Suprapubic skin (tissue), 4 donors: Measurements from ENCODE around the gene IP6K2. TPM values are rescaled to one million over a fixed set of nuclear protein-coding genes. Genes with fewer than 3 reads are reported as not detected.

Experiments
- DNase-seq, 2 donors: peaks; one replicate each; pipeline ENCODE4 v3.0.0-alpha.2; 2019; ENCODE audit warnings: low spot score in 2 of 2
- H3K27ac ChIP-seq: fragments of 200-600 bp; sonication (generic); one replicate; pipeline ENCODE4 v1.5.1; 2019
- H3K27me3 ChIP-seq: fragments of 200-600 bp; sonication (generic); one replicate; pipeline ENCODE4 v1.5.1; 2019
- H3K36me3 ChIP-seq: fragments of 200-600 bp; sonication (generic); one replicate; pipeline ENCODE4 v1.5.1; 2019
- H3K4me1 ChIP-seq: fragments of 200-600 bp; sonication (generic); one replicate; pipeline ENCODE4 v1.5.1; 2019
- H3K4me3 ChIP-seq: fragments of 200-600 bp; sonication (generic); one replicate; pipeline ENCODE4 v1.5.1; 2019; ENCODE audit warnings: mild to moderate bottlenecking
- H3K9me3 ChIP-seq: fragments of 200-600 bp; sonication (generic); one replicate; pipeline ENCODE4 v1.5.1; 2019
- CTCF ChIP-seq, 2 donors: fragments of 200-600 bp in 1 of 2; fragments of 450-650 bp in 1 of 2; sonication (generic) in 1 of 2; IDR thresholded peaks; one replicate each; pipeline ENCODE4 v1.5.1; 2016 to 2019; ENCODE audit warnings: antibody characterized with exemption in 2 of 2, mild to moderate bottlenecking in 1 of 2, moderate library complexity in 1 of 2
- EP300 ChIP-seq: sonication (generic); formaldehyde crosslinking; IDR thresholded peaks from one replicate; pipeline ENCODE4 v1.6.1; 2017; ENCODE audit warnings: antibody characterized with exemption
- POLR2A ChIP-seq, 2 donors: fragments of 450-650 bp; IDR thresholded peaks; one replicate each; pipeline ENCODE4 v1.6.1; 2017; ENCODE audit warnings: antibody characterized with exemption in 2 of 2, mild to moderate bottlenecking in 2 of 2, moderate library complexity in 2 of 2
- POLR2AphosphoS5 ChIP-seq, 3 donors: sonication (generic); formaldehyde crosslinking; IDR thresholded peaks; one replicate each; pipeline ENCODE4 v1.6.1; 2017; ENCODE audit warnings: antibody characterized with exemption in 3 of 3
- WGBS: methylation state at CpG from one replicate; pipeline ENCODE4 v1.1.5; 2018; 5-methylcytosine and 5-hydroxymethylcytosine counted together
- total RNA-seq, 4 donors: library from RNA; depleted of rRNA; stranded (reverse); fragments of >200 nt; gene quantifications; one replicate each; pipeline ENCODE4 v1.1.0, GENCODE V29; 2016

Gene IP6K2
- total RNA-seq, 4 donors from 2014 or later: 169 to 269 (median 246) TPM

GRCh38 chr3:48700731-48701405, 16.2 kb downstream of the IP6K2 start:
- H3K27ac ChIP-seq: no peak overlapping the region
- H3K4me3 ChIP-seq: no peak overlapping the region
- TF ChIP-seq POLR2A (IDR thresholded peaks at IDR 0.05) (no peak), EP300 (no peak), CTCF (IDR thresholded peaks at IDR 0.05) (no peak), POLR2AphosphoS5 (IDR thresholded peaks at IDR 0.05) (no peak)
- no peaks in the 10 kb centered on the region for H3K27me3 ChIP-seq
- 93% methylated on average over 11 of the region's 11 CpGs for WGBS
- H3K4me1 ChIP-seq: peaks cover 22% of the 10 kb centered on the region
- H3K9me3 ChIP-seq: no peaks in the 10 kb centered on the region
- H3K36me3 ChIP-seq: peaks cover 16% of the 10 kb centered on the region
- peak in 1 of 2 donors; percentile 54 for DNase-seq

GRCh38 chr3:48698891-48699290, 18.1 kb downstream of the IP6K2 start:
- no peak overlapping the region for H3K4me3 ChIP-seq
- TF ChIP-seq POLR2A (IDR thresholded peaks at IDR 0.05) (no peak), POLR2AphosphoS5 (IDR thresholded peaks at IDR 0.05) (no peak), EP300 (no peak), CTCF (IDR thresholded peaks at IDR 0.05) (no peak)
- WGBS: 98% methylated on average over 8 of the region's 8 CpGs
- DNase-seq: no peak
- H3K27ac ChIP-seq: no peak overlapping the region
- H3K36me3 ChIP-seq: peaks cover 28% of the 10 kb centered on the region
- H3K4me1 ChIP-seq: peaks cover 31% of the 10 kb centered on the region
- no peaks in the 10 kb centered on the region for H3K9me3 ChIP-seq
- H3K27me3 ChIP-seq: no peaks in the 10 kb centered on the region

GRCh38 chr3:48697952-48698351, 19.1 kb downstream of the IP6K2 start:
- Histone ChIP-seq H3K4me3 (no peak overlapping the region), H3K9me3 (no peaks in the 10 kb centered on the region), H3K4me1 (peaks cover 40% of the 10 kb centered on the region), H3K36me3 (peaks cover 37% of the 10 kb centered on the region), H3K27me3 (no peaks in the 10 kb centered on the region), H3K27ac (peak overlapping the region; percentile 20)
- TF ChIP-seq POLR2A (IDR thresholded peaks at IDR 0.05): no peak
- WGBS: 85% methylated on average over 3 of the region's 3 CpGs
- no peak for DNase-seq

- Histone ChIP-seq H3K4me1 (peaks cover 46% of the 10 kb centered on the region), H3K27ac (peak overlapping the region; percentile 92), H3K36me3 (peaks cover 51% of the 10 kb centered on the region), H3K9me3 (no peaks in the 10 kb centered on the region), H3K27me3 (no peaks in the 10 kb centered on the region), H3K4me3 (no peak overlapping the region)
- no peak for DNase-seq
- TF ChIP-seq EP300: no peak
- TF ChIP-seq POLR2AphosphoS5 (IDR thresholded peaks at IDR 0.05): no peak
- TF ChIP-seq CTCF (IDR thresholded peaks at IDR 0.05): no peak
- no peak for TF ChIP-seq POLR2A (IDR thresholded peaks at IDR 0.05)
Measured at GRCh38 chr3:48696601-48697000, 20.4 kb downstream of the IP6K2 start.

GRCh38 chr3:48696156-48696555, 20.9 kb downstream of the IP6K2 start:
- TF ChIP-seq EP300: no peak
- no peak for TF ChIP-seq POLR2AphosphoS5 (IDR thresholded peaks at IDR 0.05)
- Histone ChIP-seq H3K4me3 (no peak overlapping the region), H3K27me3 (no peaks in the 10 kb centered on the region), H3K4me1 (peaks cover 46% of the 10 kb centered on the region), H3K36me3 (peaks cover 55% of the 10 kb centered on the region), H3K9me3 (no peaks in the 10 kb centered on the region), H3K27ac (peak overlapping the region; percentile 92)
- DNase-seq: no peak
- WGBS: 92% methylated on average over 5 of the region's 5 CpGs

GRCh38 chr3:48695393-48695753, 21.6 kb downstream of the IP6K2 start:
- peak overlapping the region; percentile 51 for H3K4me3 ChIP-seq
- peak in 1 of 2 donors; percentile 18 for TF ChIP-seq POLR2A (IDR thresholded peaks at IDR 0.05)
- TF ChIP-seq EP300: no peak
- TF ChIP-seq POLR2AphosphoS5 (IDR thresholded peaks at IDR 0.05): peak in 1 of 3 donors; percentile 31
- TF ChIP-seq CTCF (IDR thresholded peaks at IDR 0.05): no peak
- peaks cover 62% of the 10 kb centered on the region for H3K36me3 ChIP-seq
- 46% methylated on average over 9 of the region's 9 CpGs for WGBS
- peak overlapping the region; percentile 92 for H3K27ac ChIP-seq
- peaks cover 42% of the 10 kb centered on the region for H3K4me1 ChIP-seq
- no peaks in the 10 kb centered on the region for H3K27me3 ChIP-seq
- no peaks in the 10 kb centered on the region for H3K9me3 ChIP-seq
- peak; percentile 90 for DNase-seq
